Skin epidermis (tissue), 12 donors: ENCODE results near the gene ZPR1.

Experiments used
- H3K27ac ChIP-seq, 21 experiments: fragments of 200-600 bp; sonication (generic) in 11 of 21; one replicate each; pipeline ENCODE4 v1.5.0; 2020; ENCODE audit warnings: mild to moderate bottlenecking in 3 of 21, inconsistent platforms in 2 of 21, moderate library complexity in 2 of 21
- H3K4me3 ChIP-seq, 7 experiments: fragments of 200-600 bp; sonication (generic) in 2 of 7; one replicate each; pipeline ENCODE4 v1.5.0; 2020; ENCODE audit warnings: inconsistent platforms in 2 of 7, mild to moderate bottlenecking in 2 of 7, moderate library complexity in 1 of 7

Gene ZPR1

DNA sequence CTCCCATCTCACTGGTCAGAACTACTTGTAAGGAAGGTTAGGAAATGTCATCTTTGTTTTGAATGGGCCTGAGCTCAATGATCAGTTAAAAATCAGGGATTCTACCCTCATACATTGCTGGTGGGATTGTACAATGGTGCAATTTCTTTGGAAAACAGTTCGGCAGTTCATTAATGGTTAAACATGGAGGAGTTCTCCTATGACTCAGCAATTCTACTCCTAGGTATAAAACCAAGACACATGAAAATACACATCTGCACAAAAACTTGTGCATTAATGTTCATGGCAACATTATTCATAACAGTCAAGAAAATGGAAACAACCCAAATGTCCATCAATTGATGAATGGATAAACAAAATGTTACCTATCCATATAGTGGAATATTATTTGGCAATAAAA, 8.7 kb upstream of the ZPR1 start:
- Histone ChIP-seq H3K4me3 (no peak overlapping the region), H3K27ac (no peak overlapping the region)

- H3K27ac ChIP-seq, result no peak overlapping the region
These were observed 7.0 kb upstream of the ZPR1 start for GRCh38 chr11:116794851-116795250.

DNA sequence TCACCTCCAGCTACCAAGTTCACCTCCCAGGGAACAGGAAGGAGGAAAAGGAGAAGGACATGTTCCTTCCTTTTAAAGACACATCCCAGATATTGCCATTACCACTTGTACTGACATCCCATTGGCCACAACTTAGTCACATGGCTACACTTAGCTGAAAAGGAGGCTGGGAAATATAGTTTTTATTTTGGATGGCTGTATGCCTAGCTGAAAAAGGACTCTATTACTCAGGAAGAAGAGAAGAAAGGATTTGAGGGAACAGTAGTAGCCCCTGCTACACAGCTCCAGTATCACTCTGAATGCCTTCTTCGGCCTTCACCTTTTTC, 5.9 kb upstream of the ZPR1 start:
- no peak overlapping the region for H3K27ac ChIP-seq
- H3K4me3 ChIP-seq, result no peak overlapping the region

More at GRCh38 chr11:116794851-116795250, 7.0 kb upstream of the ZPR1 start:
- no peak overlapping the region for H3K4me3 ChIP-seq

DNA sequence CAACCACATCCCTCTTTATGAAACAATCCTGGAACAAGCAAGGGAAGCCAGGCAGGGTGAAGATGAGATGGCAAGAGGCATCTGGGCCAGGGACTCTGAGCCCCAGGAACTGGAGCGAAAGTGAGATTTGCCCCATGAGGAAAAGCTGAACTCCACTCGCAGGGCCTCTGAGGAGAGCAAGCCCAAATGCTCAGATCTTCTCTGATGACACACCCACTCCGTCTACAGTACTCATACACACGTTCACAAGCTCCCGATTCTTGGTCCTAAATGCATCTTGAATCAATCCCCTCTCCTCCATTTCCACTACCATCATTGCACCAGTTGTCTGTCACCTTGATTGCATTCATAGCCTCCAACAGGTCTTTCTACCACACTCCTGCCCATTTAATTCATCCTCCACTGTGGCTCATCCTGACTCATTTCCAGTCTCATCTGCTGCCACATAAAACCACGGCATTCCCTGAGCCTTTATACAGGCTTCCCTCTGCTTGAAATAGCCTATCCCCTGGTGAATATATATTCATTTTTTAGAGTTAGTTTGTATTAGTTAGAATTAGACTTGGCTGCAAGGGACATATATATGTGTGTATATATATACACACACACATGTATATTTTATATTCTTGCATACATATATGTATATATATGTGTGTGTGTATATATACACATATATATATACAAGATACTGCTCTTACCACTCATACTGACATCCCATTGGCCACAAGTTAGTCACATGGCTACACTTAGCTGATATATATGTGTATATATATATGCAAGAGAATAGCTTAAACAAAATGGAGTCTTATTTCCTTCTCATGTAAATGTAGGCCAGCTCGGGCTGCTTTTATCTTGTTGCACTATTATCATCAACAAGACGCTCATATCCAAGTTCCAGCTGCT, 5.3 kb upstream of the ZPR1 start:
- Histone ChIP-seq H3K4me3 (no peak overlapping the region), H3K27ac (no peak overlapping the region)

DNA sequence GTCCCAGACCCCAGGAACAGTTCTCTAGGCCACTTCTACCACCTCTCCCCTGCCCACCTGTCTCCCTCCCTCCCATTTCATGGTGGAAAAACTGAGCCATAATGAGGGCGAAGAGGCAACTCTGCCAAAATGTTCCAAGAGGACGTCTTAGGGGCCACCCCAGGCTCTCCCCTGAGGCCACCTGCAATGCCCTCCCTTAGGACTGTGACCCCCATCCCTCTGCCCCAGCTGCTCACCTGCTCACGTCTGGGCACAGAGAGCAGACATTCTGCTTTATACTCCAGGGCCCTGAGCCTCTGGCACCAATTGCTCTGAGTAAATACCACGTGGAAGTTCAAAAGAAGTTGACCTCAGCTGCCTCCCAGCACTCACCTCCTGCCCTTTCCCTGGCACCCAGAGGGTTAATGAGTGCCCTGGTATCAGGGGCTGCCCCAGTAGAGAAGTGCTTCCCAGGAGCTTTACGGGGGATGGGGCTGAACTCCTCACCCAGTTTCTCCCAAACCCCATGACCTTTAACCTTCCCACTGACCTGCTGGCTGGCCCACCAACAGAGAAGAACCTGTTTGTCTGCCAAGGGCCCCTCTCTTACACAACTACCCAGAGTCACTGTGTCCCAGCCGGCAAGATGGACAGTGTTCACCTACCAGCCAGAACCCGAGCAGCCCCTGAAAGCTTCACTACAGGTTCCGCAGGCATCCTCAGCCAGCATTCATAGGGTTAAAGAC, 4.5 kb upstream of the ZPR1 start:
- Histone ChIP-seq H3K4me3 (no peak overlapping the region), H3K27ac (no peak overlapping the region)

- Histone ChIP-seq H3K4me3 (peak within 1 kb of the TSS in 2 of 7 experiments; percentile 6 to 8), H3K27ac (no peak within 1 kb of the TSS)
These were observed 4.0 kb upstream of the ZPR1 start, which contains the start of gene APOA5 for GRCh38 chr11:116791813-116792143. Gene APOA5 (minus strand): TSS chr11:116791879. CDS start chr11:116791860, 19 bp downstream.

GRCh38 chr11:116791002-116791812, 3.4 kb upstream of the ZPR1 start:
- H3K4me3 ChIP-seq, result peak overlapping the region in 2 of 7 experiments; percentile 6 to 8
- H3K27ac ChIP-seq, result no peak overlapping the region

DNA sequence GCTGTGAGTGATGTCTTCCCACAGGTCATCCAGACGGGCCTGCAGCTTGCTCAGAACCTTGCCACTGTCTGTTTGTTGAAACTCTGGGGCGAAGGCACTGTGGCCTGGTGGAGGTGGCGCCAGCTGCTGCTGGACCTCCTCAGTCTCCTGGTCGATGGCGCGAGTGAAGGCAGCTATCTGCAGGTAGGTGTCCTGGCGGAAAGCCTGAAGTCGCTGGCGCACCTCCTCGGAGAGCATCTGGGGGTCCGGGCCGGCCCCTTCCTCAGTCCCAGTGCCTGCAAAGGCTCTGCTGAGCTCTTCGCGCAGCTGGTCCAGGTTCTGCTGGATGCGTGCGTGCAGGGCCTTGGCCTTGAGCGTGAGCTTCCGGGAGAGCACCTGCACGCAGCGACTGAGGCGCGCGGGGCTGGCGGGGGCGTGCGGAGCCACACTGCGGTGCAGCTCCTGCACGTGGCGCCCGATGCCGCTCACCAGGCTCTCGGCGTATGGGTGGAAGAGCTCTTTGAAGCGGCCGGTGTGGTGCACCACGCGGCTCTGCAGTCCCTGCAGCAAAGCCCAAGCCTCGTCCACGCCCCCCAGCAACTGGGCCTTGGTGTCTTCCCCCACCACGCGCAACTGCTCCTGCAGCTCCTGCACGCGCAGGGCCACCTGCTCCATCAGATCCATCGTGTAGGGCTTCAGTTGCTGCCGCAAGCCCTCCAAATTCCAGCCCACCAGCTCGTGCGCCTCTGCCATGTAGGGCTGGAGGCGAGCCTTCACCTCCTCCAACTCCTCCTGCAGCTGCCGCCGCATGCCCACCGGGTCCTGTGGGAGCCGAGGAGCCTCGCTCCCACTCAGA, 2.6 kb upstream of the ZPR1 start:
- Histone ChIP-seq H3K27ac (no peak overlapping the region), H3K4me3 (no peak overlapping the region)

DNA sequence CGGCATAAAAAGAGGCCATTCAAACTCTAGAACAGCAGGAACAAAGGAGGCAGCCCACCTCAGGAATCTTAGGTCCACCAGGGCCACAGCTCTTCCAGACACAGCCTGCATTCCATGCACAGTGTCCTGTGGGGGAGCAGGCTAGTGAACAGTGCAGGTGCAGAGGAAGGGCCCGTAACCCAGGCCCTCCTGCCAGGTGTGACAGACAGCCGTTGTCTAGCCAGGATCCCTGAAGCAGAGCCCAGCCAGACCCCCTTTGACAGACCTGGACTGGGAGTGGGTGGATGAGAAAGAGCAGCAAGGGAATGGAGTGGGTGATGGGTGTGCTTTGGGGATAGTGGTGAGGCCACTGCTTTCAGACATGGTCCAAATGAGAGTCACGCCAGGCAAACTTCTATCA, 1.2 kb upstream of the ZPR1 start:
- Histone ChIP-seq H3K4me3 (no peak overlapping the region), H3K27ac (no peak overlapping the region)

- peak overlapping the region in 19 of 21 experiments; percentile 79 to 98 (median 92) for H3K27ac ChIP-seq
- peak overlapping the region; percentile 81 to 99 (median 90) for H3K4me3 ChIP-seq
These were observed 711 bp upstream of the ZPR1 start for GRCh38 chr11:116788534-116788933.

- peak overlapping the region; percentile 81 to 99 (median 90) for H3K4me3 ChIP-seq
- H3K27ac ChIP-seq, result peak overlapping the region; percentile 71 to 98 (median 92)
These were observed 412 bp downstream of the ZPR1 start for GRCh38 chr11:116787436-116787785.

GRCh38 chr11:116786966-116787365, 857 bp downstream of the ZPR1 start:
- Histone ChIP-seq H3K27ac (peak overlapping the region in 15 of 21 experiments; percentile 82 to 98 (median 92)), H3K4me3 (peak overlapping the region; percentile 81 to 99 (median 90))

GRCh38 chr11:116786326-116786725, 1.5 kb downstream of the ZPR1 start:
- Histone ChIP-seq H3K27ac (no peak overlapping the region), H3K4me3 (no peak overlapping the region)

DNA sequence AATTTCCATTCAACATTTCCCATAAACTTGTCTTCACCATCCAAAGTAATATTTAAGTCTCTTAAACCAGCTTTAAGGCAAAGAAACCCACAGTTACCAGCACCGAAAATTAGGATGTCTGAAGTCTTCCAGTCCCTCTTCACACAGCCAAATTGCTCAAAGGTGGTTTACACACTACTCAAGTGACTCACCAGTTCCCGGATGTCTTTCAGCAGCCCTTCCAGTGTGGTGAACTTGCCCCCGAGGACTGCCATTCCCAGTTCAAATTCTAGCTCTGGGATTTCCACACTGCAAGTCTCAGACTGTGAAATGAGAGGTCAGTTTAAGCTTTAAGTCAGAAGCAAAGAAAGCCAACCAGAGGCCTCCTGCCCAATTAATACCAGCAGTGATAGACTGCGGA, 5.1 kb downstream of the ZPR1 start:
- no peak overlapping the region for H3K27ac ChIP-seq
- H3K4me3 ChIP-seq, result no peak overlapping the region

GRCh38 chr11:116778556-116778955, 9.3 kb downstream of the ZPR1 start:
- H3K4me3 ChIP-seq, result no peak overlapping the region
- no peak overlapping the region for H3K27ac ChIP-seq

- no peak overlapping the region for H3K27ac ChIP-seq
- H3K4me3 ChIP-seq, result no peak overlapping the region
These were observed 10.8 kb downstream of the ZPR1 start for GRCh38 chr11:116777056-116777455.

DNA sequence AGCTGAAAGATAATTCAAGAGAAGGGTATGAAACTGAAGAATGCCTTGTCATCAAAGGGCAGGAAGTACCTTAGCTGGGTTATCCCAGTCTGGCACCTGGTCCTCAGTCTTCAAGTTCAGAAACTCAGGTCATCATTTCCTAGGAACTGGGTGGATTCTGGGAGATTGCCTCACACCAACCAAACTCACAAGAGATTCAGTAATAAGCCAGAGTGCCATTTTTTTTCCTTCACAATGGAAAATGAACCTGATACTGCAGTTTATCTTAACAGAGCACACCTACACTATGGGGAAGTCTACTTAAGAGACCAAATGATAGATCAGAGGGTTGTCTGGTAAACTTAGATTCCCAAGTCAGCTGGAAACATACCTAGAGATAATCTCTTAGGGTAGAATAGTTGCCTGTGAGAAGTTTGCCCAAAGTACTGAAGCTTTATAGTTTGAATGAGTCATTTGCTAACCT, 11.3 kb downstream of the ZPR1 start:
- Histone ChIP-seq H3K4me3 (no peak overlapping the region), H3K27ac (no peak overlapping the region)

DNA sequence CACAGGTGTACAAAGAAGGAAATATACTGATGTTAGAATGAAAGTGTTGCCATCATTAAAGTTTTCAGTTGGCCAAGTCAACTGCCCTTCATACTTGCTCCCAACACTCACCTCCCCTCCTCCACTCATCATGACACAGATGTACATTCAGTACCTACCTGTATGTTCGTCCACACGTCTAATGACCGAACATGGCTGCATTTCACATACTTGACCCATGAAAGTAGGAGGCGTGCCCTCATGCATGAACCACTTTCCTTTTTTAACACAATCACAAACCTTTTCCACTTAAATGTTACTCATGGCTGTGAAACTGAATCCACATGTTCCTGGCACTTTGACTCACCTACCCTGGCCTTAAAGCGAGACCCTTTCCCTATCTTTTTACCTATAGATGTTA, 11.8 kb downstream of the ZPR1 start:
- Histone ChIP-seq H3K27ac (no peak overlapping the region), H3K4me3 (no peak overlapping the region)

- no peak overlapping the region for H3K27ac ChIP-seq
- H3K4me3 ChIP-seq, result no peak overlapping the region
These were observed 13.2 kb downstream of the ZPR1 start for GRCh38 chr11:116774661-116775060.
